Loucy (cell line): Measurements from ENCODE around the gene AK3.

Experiments used
- H2AFZ ChIP-seq: fragments of 200-600 bp; sonication (generic); 2 replicates; pipeline ENCODE4 v1.6.0; 2016; ENCODE audit warnings: antibody characterized with exemption, mild to moderate bottlenecking, low read length, moderate library complexity
- H3F3A ChIP-seq: fragments of 200-600 bp; 2 replicates; pipeline ENCODE4 v1.6.0; 2016; ENCODE audit warnings: antibody characterized with exemption, low read depth, mild to moderate bottlenecking
- H3K27me3 ChIP-seq: fragments of 200-600 bp; sonication (generic); 2 replicates; pipeline ENCODE4 v1.6.1; 2014; ENCODE audit warnings: low read length, mild to moderate bottlenecking; ENCODE audit not compliant: insufficient read depth, poor library complexity, severe bottlenecking
- H3K36me3 ChIP-seq: fragments of 200-600 bp; sonication (generic); 2 replicates; pipeline ENCODE4 v1.6.1; 2016; ENCODE audit warnings: low read length; ENCODE audit not compliant: insufficient read depth
- H3K4me1 ChIP-seq: fragments of 200-600 bp; sonication (generic); 2 replicates; pipeline ENCODE4 v1.5.1; 2014; ENCODE audit warnings: low read length, mild to moderate bottlenecking; ENCODE audit not compliant: insufficient read depth, poor library complexity, severe bottlenecking
- H3K4me2 ChIP-seq: fragments of 200-600 bp; sonication (generic); 2 replicates; pipeline ENCODE4 v1.6.0; 2014; ENCODE audit warnings: antibody characterized with exemption, low read length, low read depth, mild to moderate bottlenecking; ENCODE audit not compliant: poor library complexity, severe bottlenecking
- H3K4me3 ChIP-seq: fragments of 200-600 bp; sonication (generic); 2 replicates; pipeline ENCODE4 v1.5.1; 2014; ENCODE audit warnings: low read length, mild to moderate bottlenecking, mixed read lengths; ENCODE audit not compliant: poor library complexity, severe bottlenecking
- H3K79me2 ChIP-seq: fragments of 200-600 bp; sonication (generic); 2 replicates; pipeline ENCODE4 v1.6.1; 2014; ENCODE audit warnings: low read length; ENCODE audit not compliant: insufficient read depth
- H3K9ac ChIP-seq: fragments of 200-600 bp; sonication (generic); 2 replicates; pipeline ENCODE4 v1.6.0; 2014; ENCODE audit warnings: mild to moderate bottlenecking, low read depth, low read length, moderate library complexity; ENCODE audit not compliant: poor library complexity, severe bottlenecking
- H3K9me2 ChIP-seq: fragments of 200-600 bp; sonication (generic); replicated peaks from 2 replicates; pipeline ENCODE4 v1.6.1; 2016; ENCODE audit warnings: low read depth, low read length, mixed read lengths
- H3K9me3 ChIP-seq: fragments of 200-600 bp; sonication (generic); 2 replicates; pipeline ENCODE4 v1.6.1; 2014; ENCODE audit warnings: mild to moderate bottlenecking, antibody characterized with exemption, low read length, low read depth; ENCODE audit not compliant: insufficient read depth
- H4K20me1 ChIP-seq: fragments of 200-600 bp; sonication (generic); 2 replicates; pipeline ENCODE4 v1.6.0; 2014; ENCODE audit warnings: antibody characterized with exemption, low read length, mild to moderate bottlenecking; ENCODE audit not compliant: insufficient read depth, poor library complexity, severe bottlenecking
- CTCF ChIP-seq: fragments of 200-600 bp; sonication (generic); conservative IDR thresholded peaks from 2 replicates; pipeline ENCODE4 v1.5.1; 2014; ENCODE audit warnings: mild to moderate bottlenecking, antibody characterized with exemption, low read length
- EZH2phosphoT487 ChIP-seq: fragments of 200-600 bp; IDR thresholded peaks from 2 replicates; pipeline ENCODE4 v1.6.1; 2018; ENCODE audit warnings: antibody characterized with exemption, mild to moderate bottlenecking, moderate library complexity, borderline replicate concordance

AK3 gene

GRCh38 chr9:4743131-4743875, 2.3 kb upstream of the AK3 start:
- peaks cover 20% of the 10 kb centered on the region for H3K79me2 ChIP-seq

GRCh38 chr9:4742246-4742645, 1.2 kb upstream of the AK3 start:
- H3K9me3 ChIP-seq = no peaks in the 10 kb centered on the region
- H3F3A ChIP-seq = peaks cover 5% of the 10 kb centered on the region; the same call in 1 of the 2 replicates
- H3K4me2 ChIP-seq = no peak overlapping the region
- H3K4me3 ChIP-seq = no peak overlapping the region
- peaks cover 30% of the 10 kb centered on the region for H3K79me2 ChIP-seq
- H4K20me1 ChIP-seq = peaks cover 20% of the 10 kb centered on the region
- TF ChIP-seq EZH2phosphoT487 (no peak), CTCF (no peak)
- H3K9ac ChIP-seq = no peak overlapping the region
- no peaks in the 10 kb centered on the region for H3K27me3 ChIP-seq
- H3K9me2 ChIP-seq = no peaks in the 10 kb centered on the region
- H3K4me1 ChIP-seq = peaks cover 23% of the 10 kb centered on the region
- H2AFZ ChIP-seq = no peak overlapping the region; the same call in 1 of the 2 replicates
- no peaks in the 10 kb centered on the region for H3K36me3 ChIP-seq

More at GRCh38 chr9:4743131-4743875, 2.3 kb upstream of the AK3 start:
- peaks cover 17% of the 10 kb centered on the region for H3K4me1 ChIP-seq
- peaks cover 5% of the 10 kb centered on the region; the same call in 1 of the 2 replicates for H3F3A ChIP-seq
- TF ChIP-seq CTCF = no peak
- peaks cover 13% of the 10 kb centered on the region for H4K20me1 ChIP-seq
- H3K36me3 ChIP-seq = no peaks in the 10 kb centered on the region
- H3K9ac ChIP-seq = no peak overlapping the region
- no peaks in the 10 kb centered on the region for H3K9me2 ChIP-seq
- H3K9me3 ChIP-seq = no peaks in the 10 kb centered on the region
- no peak overlapping the region for H3K4me3 ChIP-seq
- H3K27me3 ChIP-seq = no peaks in the 10 kb centered on the region
- H3K4me2 ChIP-seq = no peak overlapping the region
- H2AFZ ChIP-seq = no peak overlapping the region

- H3K36me3 ChIP-seq = no peaks in the 10 kb centered on the region
- peaks cover 5% of the 10 kb centered on the region; the same call in 1 of the 2 replicates for H3F3A ChIP-seq
- H3K9ac ChIP-seq = peak overlapping the region; percentile 92
- H3K4me3 ChIP-seq = peak overlapping the region; percentile 90
- no peaks in the 10 kb centered on the region for H3K27me3 ChIP-seq
- H2AFZ ChIP-seq = peak overlapping the region; percentile 91
- H3K79me2 ChIP-seq = peaks cover 37% of the 10 kb centered on the region
- H3K9me3 ChIP-seq = no peaks in the 10 kb centered on the region
- H4K20me1 ChIP-seq = peaks cover 22% of the 10 kb centered on the region
- peaks cover 24% of the 10 kb centered on the region for H3K4me1 ChIP-seq
- peak overlapping the region; percentile 78 for H3K4me2 ChIP-seq
- H3K9me2 ChIP-seq = no peaks in the 10 kb centered on the region
- TF ChIP-seq CTCF (no peak), EZH2phosphoT487 (no peak)
These were observed 525 bp upstream of the AK3 start for GRCh38 chr9:4741365-4742089.
